ENCODE results near the gene FBP2.

GRCh38 chr9:94602666-94603065 lies 9.0 kb upstream of the FBP2 start:
- TF ChIP-seq CTCF (IDR thresholded peaks at IDR 0.05) (no peak), EP300 (IDR thresholded peaks at IDR 0.05) (no peak), POLR2A (IDR thresholded peaks at IDR 0.05) (no peak)
